ENCODE data around the gene ID1. TPM values are rescaled to one million over a fixed set of nuclear protein-coding genes. Genes with fewer than 3 reads are reported as not detected.
A peak's percentile ranks its signal among the peaks of the same experiment; 100 is the strongest.

The ID1 gene
- total and polyA plus RNA-seq, 10 of the 15 experiments (the other 5 are each of a cell fraction or from before 2014, with no cell fraction given) = 0.09 to 1.3 (median 0.47) TPM; not detected in 2

DNA sequence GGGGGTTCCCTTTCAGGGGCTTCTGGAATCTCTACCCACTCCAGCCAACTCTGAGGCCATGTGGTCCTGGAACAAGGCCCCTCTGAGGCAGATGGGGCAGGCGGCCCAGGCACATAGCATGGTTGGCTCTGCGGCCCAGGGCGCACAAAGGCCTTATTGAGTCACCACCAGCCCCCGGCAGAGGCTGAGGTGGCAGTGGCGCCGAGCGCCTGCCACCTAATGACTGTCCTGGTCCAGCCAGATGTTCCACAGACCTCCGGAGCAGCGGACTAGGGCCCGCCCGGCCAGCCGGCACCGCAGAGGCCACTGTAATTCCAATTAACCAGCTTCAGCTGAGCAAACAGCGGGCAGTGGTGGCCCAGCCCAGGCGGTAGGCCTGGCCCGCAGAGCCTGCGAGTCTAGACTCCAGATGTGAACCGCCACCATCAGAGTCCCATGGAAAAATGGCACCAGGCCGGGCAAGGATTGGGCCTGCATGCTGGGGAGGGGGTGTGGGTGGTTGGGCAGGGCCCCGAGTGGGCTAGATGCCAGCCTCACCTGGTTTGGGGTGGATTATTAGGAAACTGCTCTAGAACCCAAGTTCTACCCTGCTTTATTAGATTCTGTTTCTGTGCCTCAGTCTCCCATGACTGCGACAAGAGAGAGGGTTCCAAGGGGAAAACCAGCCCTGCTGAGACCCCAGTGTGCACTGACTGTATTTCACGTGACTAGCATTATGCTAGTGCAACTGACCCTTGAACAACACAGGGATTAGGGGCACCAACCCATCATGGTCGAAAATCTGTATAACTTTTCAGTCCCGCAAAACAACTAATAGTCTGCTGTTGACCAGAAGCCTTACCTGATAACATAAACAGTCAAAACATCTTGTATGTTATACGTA is 34.1 kb upstream of the ID1 start:
- no peaks in the 10 kb centered on the region for H4K20me1 ChIP-seq (ENCODE audit: control insufficient read depth, insufficient read depth)
- intact Hi-C loops (cut with micrococcal nuclease; ENCODE audit: unreplicated experiment) (no loop called here), in situ Hi-C loops (cut with MboI) (loop anchor here (5.0 kb wide), 1 partner anchor 36 kb away; the partner anchor contains the start of gene ID1)
- H3K9me3 ChIP-seq (replicated peaks; ENCODE audit: control insufficient read depth, insufficient read depth, low read length) = no peaks in the 10 kb centered on the region
- POLR2A ChIA-PET = interaction anchor here (1.1 kb wide), 1 partner anchor 140 kb away, joined by 3 read pairs; no protein-coding TSS in a partner anchor
- WGBS (ENCODE audit: insufficient coverage, insufficient replicate concordance, low lambda C conversion rate, missing lambda C conversion rate) = 93% methylated on average over 25 of the region's 25 CpGs
- TF ChIP-seq HCFC1 (IDR thresholded peaks at IDR 0.05; ENCODE audit: low read length) = no peak
- no peak for TF ChIP-seq BCLAF1 (IDR thresholded peaks at IDR 0.05)
- no peak for TF ChIP-seq CHD2 (IDR thresholded peaks at IDR 0.05; ENCODE audit: borderline replicate concordance, low read depth, low read length)
- no peak for TF ChIP-seq NFIC (IDR thresholded peaks at IDR 0.05; ENCODE audit: low read depth, low read length)
- TF ChIP-seq POLR2A (IDR thresholded peaks at IDR 0.05; ENCODE audit: low read depth, low read length) = peak; percentile 60; the same call in 1 of the 2 replicates
- peaks cover 5 to 8% of the 10 kb centered on the region in 2 experiments; a peak in 2 of 4 replicates for H3K36me3 ChIP-seq (ENCODE audit: control insufficient read depth in 2 of 2, insufficient read depth in 2 of 2, low read length in 1 of 2)
- no peak for DNase-seq (ENCODE audit: low read depth, low spot score)
- no peak overlapping the region for H3K27ac ChIP-seq (ENCODE audit: control insufficient read depth, insufficient read depth)
- TSS peak; percentile 16 for BruUV-seq (replicated peaks)
- no peaks in the 10 kb centered on the region for H3K27me3 ChIP-seq (replicated peaks in 1 of 2; ENCODE audit: control insufficient read depth in 2 of 2, insufficient read depth in 2 of 2, low read length in 1 of 2)
- no peak for FAIRE-seq
- no peak for ATAC-seq
- CTCF ChIA-PET = interaction anchor here (0.8 to 29.1 kb wide), 6 partner anchors 9 to 157 kb away, joined by 3 to 958 read pairs (median 36); partner anchors contain the start of gene ID1
- SMC1A ChIA-PET (ENCODE audit: uncharacterized antibody, unreplicated experiment) = interaction anchor here (0.5 to 10.3 kb wide), 2 partner anchors 42 to 71 kb away, joined by 3 to 108 read pairs; no protein-coding TSS in a partner anchor
- H2AFZ ChIP-seq (ENCODE audit: control insufficient read depth, low read depth, low read length) = no peak overlapping the region
- no peak overlapping the region for H3K4me2 ChIP-seq (ENCODE audit: control insufficient read depth, insufficient read depth)
- no peak overlapping the region for H3K4me3 ChIP-seq
- H3K79me2 ChIP-seq (ENCODE audit: control insufficient read depth, insufficient read depth, low read length) = no peaks in the 10 kb centered on the region
- peaks cover 12% of the 10 kb centered on the region for H3K4me1 ChIP-seq (ENCODE audit: control insufficient read depth, insufficient read depth, low read length)
- RAD21 ChIA-PET (ENCODE audit: unreplicated experiment) = interaction anchor here (1.1 to 4.2 kb wide), 3 partner anchors 11 to 41 kb away, joined by 3 to 83 read pairs (median 4); no protein-coding TSS in a partner anchor
- no peak overlapping the region for H3K9ac ChIP-seq (ENCODE audit: control insufficient read depth, insufficient read depth, low read length)
